Activated CD8-positive, alpha-beta T cell treated with anti-CD3 and anti-CD28 coated beads for 36 hours (primary cell): ENCODE measurements around the gene A4GALT. TPM values are rescaled to one million over a fixed set of nuclear protein-coding genes. Genes with fewer than 3 reads are reported as not detected.

Experiments used
- ATAC-seq: fragments of 200-7000 bp; cut with Tn5 transposase; one replicate; pipeline ENCODE4 v1.10.0; 2021; ENCODE audit warnings: mild to moderate bottlenecking, moderate library complexity
- CTCF ChIA-PET: fragments of 350-600 bp; sonication (Branson Sonifier 250); formaldehyde crosslinking; loops from one replicate; lab custom pipeline; 2021; ENCODE audit warnings: antibody characterized with exemption; lab: Charles Lee
- POLR2A ChIA-PET: fragments of 350-600 bp; sonication (Branson Sonifier 250); formaldehyde crosslinking; loops from one replicate; lab custom pipeline; 2021; ENCODE audit warnings: antibody characterized with exemption; lab: Charles Lee
- DNase-seq: peaks from one replicate; pipeline ENCODE4 v3.0.0-alpha.2; 2020
- H3K27ac Mint-ChIP-seq: one replicate; pipeline ENCODE4 v1.8.0; 2021; ENCODE audit warnings: mild to moderate bottlenecking, mixed read lengths
- H3K27me3 Mint-ChIP-seq: one replicate; pipeline ENCODE4 v1.8.0; 2021; ENCODE audit warnings: mixed read lengths
- H3K36me3 Mint-ChIP-seq: one replicate; pipeline ENCODE4 v1.8.0; 2021; ENCODE audit warnings: low read depth, mixed read lengths
- H3K4me1 Mint-ChIP-seq: one replicate; pipeline ENCODE4 v1.8.0; 2021; ENCODE audit warnings: low read depth, mixed read lengths
- H3K4me3 Mint-ChIP-seq: one replicate; pipeline ENCODE4 v1.8.0; 2021; ENCODE audit warnings: mild to moderate bottlenecking, moderate library complexity, mixed read lengths
- H3K9me3 Mint-ChIP-seq: one replicate; pipeline ENCODE4 v1.8.0; 2021; ENCODE audit warnings: mixed read lengths
- intact Hi-C: fragments of 100-400 bp; cut with micrococcal nuclease; formaldehyde crosslinking; loops from one replicate; pipeline ENCODE4 v1.10.0; 2022
- total RNA-seq, 2 experiments: library from RNA; stranded (reverse); gene quantifications; one replicate each; pipeline ENCODE4 v1.2.3, GENCODE V29; 2021
- TF ChIP-seq, protein P1 (sequence below): fragments of 200-600 bp; IDR thresholded peaks from one replicate; pipeline ENCODE4 v1.8.0; 2022; ENCODE audit warnings: antibody characterized with exemption, mild to moderate bottlenecking

Gene A4GALT
- total RNA-seq, 2 experiments from 2014 or later, result 0.20 to 0.38 TPM

DNA sequence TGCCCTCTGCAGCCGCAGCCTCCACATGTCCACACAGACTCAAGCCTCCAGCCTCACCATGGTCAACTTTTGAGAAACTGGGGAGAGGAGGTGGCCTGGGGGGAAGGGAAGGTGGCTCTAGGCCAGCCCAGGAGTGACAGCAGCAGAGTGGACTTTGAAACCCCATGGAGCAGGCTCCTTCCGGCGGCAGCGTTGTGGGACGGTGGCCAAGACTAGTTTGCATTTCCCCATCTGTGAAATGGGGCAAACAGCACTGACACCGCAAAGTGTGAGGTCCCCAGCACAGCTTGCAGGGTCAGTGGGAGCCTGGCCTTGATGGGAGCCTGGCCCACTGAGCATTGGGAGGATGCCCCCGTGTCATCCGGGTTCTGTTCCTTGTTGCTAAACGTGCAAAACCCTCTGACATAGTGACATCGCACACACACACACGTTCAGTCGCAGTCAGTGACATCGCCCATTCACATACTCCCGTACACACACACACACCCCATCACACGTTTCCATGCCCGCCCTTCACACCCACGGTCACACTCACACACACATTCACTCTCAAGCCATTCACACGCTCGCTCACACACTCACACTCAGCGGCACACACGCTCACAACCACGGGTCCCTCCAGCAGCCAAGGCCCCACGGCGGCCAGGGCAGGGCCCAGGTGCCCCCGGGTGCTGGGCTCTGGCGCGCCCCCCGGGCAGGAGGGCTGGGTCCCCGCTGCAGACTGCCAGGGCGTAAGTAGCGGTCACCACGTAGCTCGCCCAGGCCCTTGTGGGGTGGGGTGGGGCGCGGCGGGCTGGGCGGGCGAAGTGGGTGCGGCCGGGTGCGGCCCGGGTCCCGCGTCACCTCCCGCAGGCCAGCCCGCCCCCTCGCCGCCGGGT lies 72.1 kb downstream of the A4GALT start:
- peak; percentile 53 for DNase-seq
- Mint-ChIP-seq H3K9me3 (no peaks in the 10 kb centered on the region), H3K4me1 (peaks cover 33% of the 10 kb centered on the region), H3K36me3 (no peaks in the 10 kb centered on the region), H3K27ac (peak overlapping the region; percentile 95), H3K4me3 (peak overlapping the region; percentile 95), H3K27me3 (no peaks in the 10 kb centered on the region)
- peak; percentile 43 for ATAC-seq
- ChIA-PET CTCF (interaction anchor here (1.2 to 2.5 kb wide), 2 partner anchors 27 to 28 kb away, joined by 4 to 12 read pairs; no protein-coding TSS in a partner anchor), POLR2A (interaction anchor here (0.9 to 4.9 kb wide), 8 partner anchors 8 to 539 kb away, joined by 3 to 64 read pairs (median 4); partner anchors contain the start of genes ATP5MGL, POLDIP3 and TTLL12)
- intact Hi-C loops, result no loop called here
- TF ChIP-seq, protein P1, sequence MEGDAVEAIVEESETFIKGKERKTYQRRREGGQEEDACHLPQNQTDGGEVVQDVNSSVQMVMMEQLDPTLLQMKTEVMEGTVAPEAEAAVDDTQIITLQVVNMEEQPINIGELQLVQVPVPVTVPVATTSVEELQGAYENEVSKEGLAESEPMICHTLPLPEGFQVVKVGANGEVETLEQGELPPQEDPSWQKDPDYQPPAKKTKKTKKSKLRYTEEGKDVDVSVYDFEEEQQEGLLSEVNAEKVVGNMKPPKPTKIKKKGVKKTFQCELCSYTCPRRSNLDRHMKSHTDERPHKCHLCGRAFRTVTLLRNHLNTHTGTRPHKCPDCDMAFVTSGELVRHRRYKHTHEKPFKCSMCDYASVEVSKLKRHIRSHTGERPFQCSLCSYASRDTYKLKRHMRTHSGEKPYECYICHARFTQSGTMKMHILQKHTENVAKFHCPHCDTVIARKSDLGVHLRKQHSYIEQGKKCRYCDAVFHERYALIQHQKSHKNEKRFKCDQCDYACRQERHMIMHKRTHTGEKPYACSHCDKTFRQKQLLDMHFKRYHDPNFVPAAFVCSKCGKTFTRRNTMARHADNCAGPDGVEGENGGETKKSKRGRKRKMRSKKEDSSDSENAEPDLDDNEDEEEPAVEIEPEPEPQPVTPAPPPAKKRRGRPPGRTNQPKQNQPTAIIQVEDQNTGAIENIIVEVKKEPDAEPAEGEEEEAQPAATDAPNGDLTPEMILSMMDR, result no peak

DNA sequence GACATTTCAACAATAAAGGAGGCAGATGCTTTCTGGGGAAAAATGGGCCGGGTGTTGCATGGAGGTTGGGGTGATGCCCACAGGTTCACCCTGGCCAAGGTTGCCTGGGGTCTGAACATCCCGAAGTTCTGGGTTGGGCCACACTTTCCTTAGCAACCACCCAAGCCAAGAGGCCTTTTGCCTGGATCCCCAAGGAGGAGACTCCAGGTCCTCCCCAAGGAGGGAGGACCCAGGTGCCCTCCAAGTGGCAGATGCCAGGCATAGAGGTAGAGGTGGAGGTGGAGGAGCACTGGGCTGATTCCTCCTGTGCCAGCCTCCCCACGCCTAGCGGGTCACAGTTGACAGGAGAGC lies 72.7 kb downstream of the A4GALT start:
- Mint-ChIP-seq H3K27me3 (no peaks in the 10 kb centered on the region), H3K36me3 (no peaks in the 10 kb centered on the region), H3K4me3 (peak overlapping the region; percentile 95), H3K9me3 (no peaks in the 10 kb centered on the region), H3K4me1 (peaks cover 33% of the 10 kb centered on the region), H3K27ac (peak overlapping the region; percentile 95)
- CTCF ChIA-PET, result interaction anchor here (2.5 kb wide), 1 partner anchor 26 kb away, joined by 12 read pairs; no protein-coding TSS in a partner anchor
- POLR2A ChIA-PET, result interaction anchor here (1.3 to 4.9 kb wide), 3 partner anchors 8 to 33 kb away, joined by 3 to 64 read pairs (median 5); partner anchors contain the start of genes ATP5MGL and POLDIP3
- ATAC-seq, result no peak
- intact Hi-C loops, result no loop called here
- no peak for DNase-seq
- TF ChIP-seq, protein P1, result no peak

GRCh38 chr22:42646569-42647525 lies 73.8 kb downstream of the A4GALT start:
- peaks cover 35% of the 10 kb centered on the region for H3K4me1 Mint-ChIP-seq
- ATAC-seq, result no peak
- DNase-seq, result no peak
- TF ChIP-seq, protein P1, result no peak
- intact Hi-C loops, result no loop called here
- no peak overlapping the region for H3K27ac Mint-ChIP-seq
- ChIA-PET POLR2A (interaction anchor here (0.9 to 4.9 kb wide), 4 partner anchors 10 to 54 kb away, joined by 3 to 64 read pairs (median 3); partner anchors contain the start of gene POLDIP3), CTCF (interaction anchor here (0.9 to 2.5 kb wide), 2 partner anchors 25 to 221 kb away, joined by 4 to 12 read pairs; no protein-coding TSS in a partner anchor)
- H3K9me3 Mint-ChIP-seq, result no peaks in the 10 kb centered on the region
- no peaks in the 10 kb centered on the region for H3K36me3 Mint-ChIP-seq
- no peaks in the 10 kb centered on the region for H3K27me3 Mint-ChIP-seq
- peak overlapping the region; percentile 95 for H3K4me3 Mint-ChIP-seq

- Mint-ChIP-seq H3K27ac (no peak overlapping the region), H3K4me3 (no peak overlapping the region), H3K27me3 (no peaks in the 10 kb centered on the region), H3K9me3 (no peaks in the 10 kb centered on the region), H3K4me1 (peaks cover 35% of the 10 kb centered on the region), H3K36me3 (no peaks in the 10 kb centered on the region)
- DNase-seq (no peak), ATAC-seq (no peak)
- POLR2A ChIA-PET, result interaction anchor here (0.9 to 4.9 kb wide), 4 partner anchors 9 to 53 kb away, joined by 3 to 64 read pairs (median 3); partner anchors contain the start of gene POLDIP3
- CTCF ChIA-PET, result interaction anchor here (0.9 to 2.5 kb wide), 2 partner anchors 24 to 222 kb away, joined by 4 to 12 read pairs; no protein-coding TSS in a partner anchor
- intact Hi-C loops, result no loop called here
- TF ChIP-seq, protein P1, result no peak
These were observed 74.6 kb downstream of the A4GALT start for GRCh38 chr22:42645938-42646568.
